ENCODE measurements around the gene IFI30. TPM values are rescaled to one million over a fixed set of nuclear protein-coding genes. Genes with fewer than 3 reads are reported as not detected.

IFI30 gene
- total and polyA plus RNA-seq, 2 donors (not counting 1 experiment from before 2014, with no cell fraction given), result 8.8 to 50.9 TPM

GRCh38 chr19:18203408-18203862 lies 29.8 kb downstream of the IFI30 start:
- H3K27ac ChIP-seq (ENCODE audit: insufficient read depth, low read length), result peak overlapping the region; percentile 92

DNA sequence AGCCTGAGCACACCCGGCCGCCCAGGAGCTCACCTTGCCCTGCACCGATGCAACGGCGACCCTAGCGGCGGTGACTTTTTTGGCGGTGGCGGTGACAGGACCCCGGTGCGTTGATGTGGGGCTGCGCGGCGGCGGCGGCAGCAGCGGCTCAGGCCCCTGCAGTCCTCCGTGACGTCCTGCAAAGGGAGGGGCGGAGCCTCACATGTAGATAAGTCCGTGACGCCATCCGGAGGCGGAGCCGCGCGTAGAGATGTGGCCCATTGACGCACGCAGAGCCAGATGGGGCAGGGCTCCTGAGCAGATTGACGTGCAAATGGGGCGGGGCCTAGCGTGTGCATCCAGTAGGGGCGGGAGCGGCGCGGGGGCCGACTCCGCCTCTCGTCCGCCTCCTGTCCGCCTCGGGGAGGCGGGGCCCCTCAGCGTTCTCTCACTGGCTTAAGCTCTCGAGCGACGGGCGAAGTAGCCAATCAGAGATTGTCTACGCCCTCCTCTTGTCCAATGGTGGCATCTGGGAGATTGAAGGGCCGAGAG lies 30.3 kb downstream of the IFI30 start, which contains the start of gene RAB3A:
Gene RAB3A, minus strand, starts transcription at position 180 of the 531 bp plus-strand sequence. CDS start 1,302 bp downstream, outside the sequence.
- Histone ChIP-seq H3K4me1 (ENCODE audit: control insufficient read depth, extremely low read depth, insufficient read depth, low read length) (peaks cover 21% of the 10 kb centered on the region), H4K20me1 (ENCODE audit: control insufficient read depth, extremely low read depth, insufficient read depth, low read length) (no peaks in the 10 kb centered on the region), H3K27ac (ENCODE audit: insufficient read depth, low read length) (peak within 1 kb of the TSS; percentile 100), H3K9me3 (ENCODE audit: control insufficient read depth, insufficient read depth, low read depth, low read length) (no peaks in the 10 kb centered on the region), H3K4me2 (ENCODE audit: extremely low read depth, insufficient read depth, low read length) (peak within 1 kb of the TSS; percentile 96), H2AFZ (ENCODE audit: low read length) (peak within 1 kb of the TSS; percentile 69), H3K79me2 (ENCODE audit: control insufficient read depth, insufficient read depth, low read length) (peaks cover 14% of the 10 kb centered on the region), H3K36me3 (ENCODE audit: control insufficient read depth, insufficient read depth, low read length) (peaks cover 5% of the 10 kb centered on the region), H3K9ac (ENCODE audit: insufficient read depth, low read length) (peak within 1 kb of the TSS; percentile 94), H3K27me3 (ENCODE audit: control insufficient read depth, insufficient read depth, low read length) (no peaks in the 10 kb centered on the region), H3K4me3 (replicated peaks in 1 of 4; ENCODE audit: control extremely low read depth in 1 of 4, insufficient read depth in 1 of 4, low read depth in 3 of 4, low read length in 4 of 4) (peak within 1 kb of the TSS; percentile 80 to 97 (median 91))
- TF ChIP-seq, protein P1, sequence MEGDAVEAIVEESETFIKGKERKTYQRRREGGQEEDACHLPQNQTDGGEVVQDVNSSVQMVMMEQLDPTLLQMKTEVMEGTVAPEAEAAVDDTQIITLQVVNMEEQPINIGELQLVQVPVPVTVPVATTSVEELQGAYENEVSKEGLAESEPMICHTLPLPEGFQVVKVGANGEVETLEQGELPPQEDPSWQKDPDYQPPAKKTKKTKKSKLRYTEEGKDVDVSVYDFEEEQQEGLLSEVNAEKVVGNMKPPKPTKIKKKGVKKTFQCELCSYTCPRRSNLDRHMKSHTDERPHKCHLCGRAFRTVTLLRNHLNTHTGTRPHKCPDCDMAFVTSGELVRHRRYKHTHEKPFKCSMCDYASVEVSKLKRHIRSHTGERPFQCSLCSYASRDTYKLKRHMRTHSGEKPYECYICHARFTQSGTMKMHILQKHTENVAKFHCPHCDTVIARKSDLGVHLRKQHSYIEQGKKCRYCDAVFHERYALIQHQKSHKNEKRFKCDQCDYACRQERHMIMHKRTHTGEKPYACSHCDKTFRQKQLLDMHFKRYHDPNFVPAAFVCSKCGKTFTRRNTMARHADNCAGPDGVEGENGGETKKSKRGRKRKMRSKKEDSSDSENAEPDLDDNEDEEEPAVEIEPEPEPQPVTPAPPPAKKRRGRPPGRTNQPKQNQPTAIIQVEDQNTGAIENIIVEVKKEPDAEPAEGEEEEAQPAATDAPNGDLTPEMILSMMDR (conservative IDR thresholded peaks at IDR 0.05 in 1 of 2, IDR thresholded peaks at IDR 0.05 in 1 of 2; ENCODE audit: low read depth in 1 of 2, low read length in 2 of 2), result no peak
- no peak for TF ChIP-seq EZH2 (IDR thresholded peaks at IDR 0.05; ENCODE audit: low read length, missing control alignments)
- peak; percentile 100 for DNase-seq (ENCODE audit: low read depth in 2 of 2)

More at GRCh38 chr19:18203408-18203862, 29.8 kb downstream of the IFI30 start:
- peaks cover 21% of the 10 kb centered on the region for H3K4me1 ChIP-seq (ENCODE audit: control insufficient read depth, extremely low read depth, insufficient read depth, low read length)
- peaks cover 14% of the 10 kb centered on the region for H3K79me2 ChIP-seq (ENCODE audit: control insufficient read depth, insufficient read depth, low read length)
- peak overlapping the region; percentile 74 to 97 (median 91) for H3K4me3 ChIP-seq (replicated peaks in 1 of 4; ENCODE audit: control extremely low read depth in 1 of 4, insufficient read depth in 1 of 4, low read depth in 3 of 4, low read length in 4 of 4)
- TF ChIP-seq EZH2 (IDR thresholded peaks at IDR 0.05; ENCODE audit: low read length, missing control alignments), result no peak
- TF ChIP-seq, protein P1 (conservative IDR thresholded peaks at IDR 0.05 in 1 of 2, IDR thresholded peaks at IDR 0.05 in 1 of 2; ENCODE audit: low read depth in 1 of 2, low read length in 2 of 2), result no peak
- H3K36me3 ChIP-seq (ENCODE audit: control insufficient read depth, insufficient read depth, low read length), result peaks cover 7% of the 10 kb centered on the region
- peak overlapping the region; percentile 92 for H3K9ac ChIP-seq (ENCODE audit: insufficient read depth, low read length)
- H2AFZ ChIP-seq (ENCODE audit: low read length), result peak overlapping the region; percentile 69
- no peaks in the 10 kb centered on the region for H3K27me3 ChIP-seq (ENCODE audit: control insufficient read depth, insufficient read depth, low read length)
- no peak for DNase-seq (ENCODE audit: low read depth in 2 of 2)
- peak overlapping the region; percentile 96 for H3K4me2 ChIP-seq (ENCODE audit: extremely low read depth, insufficient read depth, low read length)
- no peaks in the 10 kb centered on the region for H4K20me1 ChIP-seq (ENCODE audit: control insufficient read depth, extremely low read depth, insufficient read depth, low read length)
- H3K9me3 ChIP-seq (ENCODE audit: control insufficient read depth, insufficient read depth, low read depth, low read length), result no peaks in the 10 kb centered on the region

DNA sequence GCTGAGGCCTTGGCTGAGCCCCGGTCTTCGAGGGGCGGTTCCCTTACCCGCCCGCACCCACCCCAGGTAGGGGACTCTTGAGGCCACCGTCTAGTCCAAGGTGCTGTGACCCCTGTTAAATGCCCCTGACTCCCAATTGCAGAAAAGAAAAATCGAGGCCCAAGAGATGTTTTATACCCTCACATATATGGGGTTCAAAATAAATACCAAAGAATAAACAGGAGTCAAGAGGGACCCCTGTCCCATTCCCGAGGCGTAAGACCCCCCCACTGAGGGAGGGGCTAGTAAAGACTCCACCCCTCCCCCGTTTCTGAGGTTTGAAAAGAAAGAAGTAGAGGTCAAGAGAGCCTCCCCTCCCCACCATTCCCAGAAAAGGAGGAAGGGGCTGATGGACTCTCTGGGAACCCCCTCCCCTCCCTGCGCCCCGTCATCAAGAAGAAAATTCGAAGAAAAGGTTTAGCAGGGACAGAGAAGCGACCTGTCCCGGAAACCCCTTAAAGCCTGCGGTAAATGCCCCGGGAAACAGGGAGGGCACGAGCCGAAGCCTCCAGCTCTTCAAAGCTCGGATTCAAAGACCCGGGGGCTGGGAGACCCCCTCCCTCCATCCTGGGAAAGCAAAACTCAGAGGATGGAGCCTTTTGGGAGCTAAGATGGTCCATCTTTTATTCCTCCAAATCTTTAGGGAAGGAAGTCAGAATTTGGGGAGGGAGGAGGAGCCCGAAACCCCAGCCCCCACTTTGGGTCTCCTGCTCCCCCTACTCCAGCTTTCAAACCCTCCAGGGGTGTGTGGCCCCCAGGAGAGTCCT lies 31.0 kb downstream of the IFI30 start:
- peak overlapping the region; percentile 64 for H3K4me2 ChIP-seq (ENCODE audit: extremely low read depth, insufficient read depth, low read length)
- H3K9ac ChIP-seq (ENCODE audit: insufficient read depth, low read length), result peak overlapping the region; percentile 94
- H3K79me2 ChIP-seq (ENCODE audit: control insufficient read depth, insufficient read depth, low read length), result peaks cover 14% of the 10 kb centered on the region
- H3K4me3 ChIP-seq (replicated peaks in 1 of 4; ENCODE audit: control extremely low read depth in 1 of 4, insufficient read depth in 1 of 4, low read depth in 3 of 4, low read length in 4 of 4), result peak overlapping the region; percentile 66 to 82 (median 76)
- no peak for TF ChIP-seq EZH2 (IDR thresholded peaks at IDR 0.05; ENCODE audit: low read length, missing control alignments)
- TF ChIP-seq, protein P1 (conservative IDR thresholded peaks at IDR 0.05 in 1 of 2, IDR thresholded peaks at IDR 0.05 in 1 of 2; ENCODE audit: low read depth in 1 of 2, low read length in 2 of 2), result no peak
- peaks cover 5% of the 10 kb centered on the region for H3K36me3 ChIP-seq (ENCODE audit: control insufficient read depth, insufficient read depth, low read length)
- H3K27ac ChIP-seq (ENCODE audit: insufficient read depth, low read length), result peak overlapping the region; percentile 100
- peaks cover 21% of the 10 kb centered on the region for H3K4me1 ChIP-seq (ENCODE audit: control insufficient read depth, extremely low read depth, insufficient read depth, low read length)
- peak overlapping the region; percentile 26 for H2AFZ ChIP-seq (ENCODE audit: low read length)
- H4K20me1 ChIP-seq (ENCODE audit: control insufficient read depth, extremely low read depth, insufficient read depth, low read length), result no peaks in the 10 kb centered on the region
- no peaks in the 10 kb centered on the region for H3K27me3 ChIP-seq (ENCODE audit: control insufficient read depth, insufficient read depth, low read length)
- no peak for DNase-seq (ENCODE audit: low read depth in 2 of 2)
- no peaks in the 10 kb centered on the region for H3K9me3 ChIP-seq (ENCODE audit: control insufficient read depth, insufficient read depth, low read depth, low read length)

All from fibroblast of lung (primary cell).